Activated CD4-positive, alpha-beta memory T cell treated with anti-CD3 and anti-CD28 coated beads for 36 hours (primary cell): ENCODE results near the gene R3HDML. TPM values are rescaled to one million over a fixed set of nuclear protein-coding genes. Genes with fewer than 3 reads are reported as not detected.
"Not testable (repeated sequence)": the region's sequence is repeated elsewhere in the genome, so short reads cannot be mapped to it uniquely, and the experiment has no call there.

Experiments used
- CTCF ChIA-PET: fragments of 350-600 bp; sonication (Branson Sonifier 250); formaldehyde crosslinking; loops from one replicate; lab custom pipeline; 2021; ENCODE audit warnings: antibody characterized with exemption, inconsistent platforms; lab: Charles Lee
- POLR2A ChIA-PET: fragments of 350-600 bp; sonication (Branson Sonifier 250); formaldehyde crosslinking; loops from one replicate; lab custom pipeline; 2021; ENCODE audit warnings: antibody characterized with exemption; lab: Charles Lee
- DNase-seq: peaks from one replicate; pipeline ENCODE4 v3.0.0-alpha.2; 2020
- H3K27ac Mint-ChIP-seq: one replicate; pipeline ENCODE4 v1.8.0; 2021; ENCODE audit warnings: mixed read lengths
- H3K27me3 Mint-ChIP-seq: one replicate; pipeline ENCODE4 v1.8.0; 2021; ENCODE audit warnings: mixed read lengths
- H3K36me3 Mint-ChIP-seq: one replicate; pipeline ENCODE4 v1.8.0; 2021; ENCODE audit warnings: mixed read lengths
- H3K4me1 Mint-ChIP-seq: one replicate; pipeline ENCODE4 v1.8.0; 2021; ENCODE audit warnings: low read depth, mixed read lengths
- H3K4me3 Mint-ChIP-seq: one replicate; pipeline ENCODE4 v1.8.0; 2021; ENCODE audit warnings: mild to moderate bottlenecking, mixed read lengths
- H3K9me3 Mint-ChIP-seq: one replicate; pipeline ENCODE4 v1.8.0; 2021; ENCODE audit warnings: mixed read lengths
- intact Hi-C: fragments of 100-400 bp; cut with micrococcal nuclease; formaldehyde crosslinking; loops from one replicate; pipeline ENCODE4 v1.15.1; 2023
- total RNA-seq, 2 experiments: library from RNA; stranded (reverse); gene quantifications; one replicate each; pipeline ENCODE4 v1.2.3, GENCODE V29; 2021

R3HDML gene
- total RNA-seq, 2 experiments from 2014 or later = not detected

DNA sequence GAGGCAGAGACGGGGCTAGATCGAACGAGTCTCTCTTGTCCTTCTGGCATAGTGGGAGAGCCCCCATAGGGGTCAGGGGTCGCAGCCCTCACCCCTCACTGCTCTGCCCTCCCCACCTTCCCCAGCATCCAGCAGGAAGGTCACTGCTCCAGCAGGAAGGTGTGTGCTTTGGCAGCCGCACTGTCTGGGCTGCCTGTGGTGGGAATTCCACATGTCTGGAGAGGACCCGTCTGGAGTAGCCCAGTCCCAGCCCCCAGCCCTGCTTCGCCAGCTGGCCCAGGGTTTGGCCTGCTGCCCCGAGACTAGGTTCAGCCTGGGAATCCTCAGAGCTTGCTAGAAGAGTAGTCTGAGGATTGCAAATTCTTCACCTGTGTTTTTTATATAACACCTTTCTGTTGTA is 2.5 kb upstream of the R3HDML start:
- CTCF ChIA-PET = no interaction called here
- intact Hi-C loops = no loop called here
- no peak for DNase-seq
- Mint-ChIP-seq H3K4me3 (no peak overlapping the region), H3K27me3 (peaks cover 16% of the 10 kb centered on the region), H3K9me3 (no peaks in the 10 kb centered on the region), H3K4me1 (no peaks in the 10 kb centered on the region), H3K36me3 (no peaks in the 10 kb centered on the region), H3K27ac (no peak overlapping the region)
- POLR2A ChIA-PET = no interaction called here

DNA sequence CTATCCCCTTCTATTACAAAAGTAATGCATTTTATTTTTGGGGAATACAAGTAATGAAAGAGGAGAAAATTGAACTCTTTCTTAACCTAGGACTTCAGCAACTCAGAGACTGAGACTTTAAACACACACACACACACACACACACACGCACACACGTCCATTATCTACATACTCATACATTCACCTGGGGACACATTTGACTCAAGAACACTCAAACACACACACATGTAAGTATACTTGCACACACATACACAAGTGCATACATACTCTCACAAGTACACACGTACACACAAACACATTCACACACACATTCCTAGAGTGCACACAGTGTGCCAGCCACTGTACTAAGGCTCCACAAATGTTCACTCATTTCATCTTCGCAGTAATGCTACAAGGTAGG is 2.1 kb upstream of the R3HDML start:
- CTCF ChIA-PET = no interaction called here
- H3K4me3 Mint-ChIP-seq = no peak overlapping the region
- DNase-seq = no peak
- intact Hi-C loops = no loop called here
- no peaks in the 10 kb centered on the region for H3K4me1 Mint-ChIP-seq
- no peak overlapping the region for H3K27ac Mint-ChIP-seq
- H3K27me3 Mint-ChIP-seq = peaks cover 16% of the 10 kb centered on the region
- POLR2A ChIA-PET = no interaction called here
- no peaks in the 10 kb centered on the region for H3K36me3 Mint-ChIP-seq
- no peaks in the 10 kb centered on the region for H3K9me3 Mint-ChIP-seq

DNA sequence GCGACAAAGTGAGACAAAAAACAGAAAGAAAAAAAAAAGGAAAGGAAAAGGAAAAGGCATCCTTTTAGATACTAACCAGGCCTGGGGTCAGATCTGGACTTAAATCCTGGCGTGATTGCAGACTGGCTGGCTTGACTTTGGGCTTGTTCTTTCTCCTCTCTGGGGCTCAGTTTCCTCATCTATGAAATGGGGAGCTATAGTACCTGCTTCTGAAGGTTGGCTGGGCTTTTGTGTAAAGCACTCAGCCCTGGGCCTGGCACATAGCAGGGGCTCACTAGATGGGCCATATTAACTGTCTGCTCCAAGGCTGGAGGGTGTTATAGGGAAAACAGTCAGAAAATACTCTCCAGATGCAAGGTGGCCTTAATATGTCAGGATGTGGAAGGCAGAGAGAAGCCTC is 1.2 kb upstream of the R3HDML start:
- Mint-ChIP-seq H3K9me3 (no peaks in the 10 kb centered on the region), H3K27ac (no peak overlapping the region), H3K36me3 (no peaks in the 10 kb centered on the region), H3K4me1 (no peaks in the 10 kb centered on the region), H3K4me3 (no peak overlapping the region), H3K27me3 (peaks cover 16% of the 10 kb centered on the region)
- POLR2A ChIA-PET = no interaction called here
- intact Hi-C loops = no loop called here
- no peak for DNase-seq
- CTCF ChIA-PET = no interaction called here

DNA sequence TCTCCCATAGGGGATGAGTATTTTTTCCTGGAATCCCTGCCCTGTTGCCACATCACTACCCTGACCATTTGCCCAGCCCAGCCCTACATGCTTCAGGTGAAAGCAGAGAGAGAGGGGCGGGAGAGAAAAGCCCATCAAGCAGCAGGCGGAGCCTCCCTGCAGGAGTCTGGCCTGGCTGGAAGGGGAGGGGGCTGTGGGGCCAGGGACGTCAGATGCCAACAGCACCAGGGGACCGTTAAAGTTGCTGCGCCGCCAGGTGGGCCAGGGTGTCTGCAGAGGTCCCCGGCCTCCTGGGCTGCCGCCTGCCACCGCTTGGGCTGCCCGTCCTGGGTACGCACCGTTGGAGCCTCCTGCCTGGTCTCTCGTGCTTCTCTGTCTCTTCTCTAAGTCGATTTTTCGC is 757 bp upstream of the R3HDML start:
- Mint-ChIP-seq H3K9me3 (no peaks in the 10 kb centered on the region), H3K4me1 (no peaks in the 10 kb centered on the region), H3K36me3 (no peaks in the 10 kb centered on the region), H3K4me3 (no peak overlapping the region), H3K27me3 (peaks cover 16% of the 10 kb centered on the region), H3K27ac (no peak overlapping the region)
- intact Hi-C loops = no loop called here
- POLR2A ChIA-PET = no interaction called here
- no peak for DNase-seq
- CTCF ChIA-PET = no interaction called here

DNA sequence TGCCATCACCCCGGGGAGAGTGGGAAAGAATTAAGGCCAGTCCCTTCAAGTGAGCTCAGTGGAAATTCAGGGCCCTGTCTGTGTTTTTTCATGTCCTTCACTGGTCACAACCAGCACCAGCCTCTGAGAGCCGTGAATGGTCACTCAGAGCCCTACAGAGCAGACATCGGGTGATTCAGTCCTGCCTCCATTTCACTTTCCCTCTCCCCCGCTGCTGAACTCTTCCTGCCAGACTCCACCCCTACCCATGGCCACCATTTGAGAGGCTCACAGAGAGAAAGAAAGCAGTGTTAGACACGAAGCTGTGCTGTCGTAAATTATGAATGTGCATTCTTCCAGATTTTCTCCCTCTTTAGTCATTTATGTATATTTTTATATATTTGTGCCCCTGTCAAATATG is 5.4 kb downstream of the R3HDML start:
- H3K27me3 Mint-ChIP-seq = peaks cover 9% of the 10 kb centered on the region
- CTCF ChIA-PET = no interaction called here
- intact Hi-C loops = no loop called here

DNA sequence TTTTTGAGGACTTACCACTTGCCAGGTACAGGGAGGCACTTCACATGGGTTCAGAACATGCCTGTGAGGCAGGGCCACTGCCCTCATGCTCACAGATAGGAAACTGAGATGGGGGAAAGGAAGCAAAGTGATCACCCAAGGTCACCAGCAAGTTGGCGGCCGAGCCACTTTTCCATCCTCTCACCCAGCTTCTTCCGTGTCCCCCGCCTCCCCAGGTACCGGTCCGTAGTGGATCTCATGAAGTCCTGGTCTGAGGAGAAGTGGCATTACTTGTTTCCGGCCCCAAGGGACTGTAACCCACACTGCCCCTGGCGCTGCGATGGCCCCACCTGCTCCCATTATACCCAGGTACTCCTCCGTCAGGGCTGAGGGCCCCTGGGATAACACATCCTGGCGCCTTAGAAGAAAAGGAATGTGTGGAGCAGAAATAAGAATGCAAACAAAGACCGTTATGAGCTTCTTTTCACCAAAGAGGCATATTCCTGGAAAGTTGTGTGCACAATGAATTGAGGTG is 6.4 kb downstream of the R3HDML start:
- intact Hi-C loops = no loop called here
- no peaks in the 10 kb centered on the region for H3K4me1 Mint-ChIP-seq
- ChIA-PET CTCF (no interaction called here), POLR2A (no interaction called here)
- no peak overlapping the region for H3K27ac Mint-ChIP-seq
- no peaks in the 10 kb centered on the region for H3K36me3 Mint-ChIP-seq
- peaks cover 5% of the 10 kb centered on the region for H3K27me3 Mint-ChIP-seq
- H3K9me3 Mint-ChIP-seq = no peaks in the 10 kb centered on the region
- DNase-seq = no peak
- H3K4me3 Mint-ChIP-seq = no peak overlapping the region

More for the DNA sequence above, 5.4 kb downstream of the R3HDML start:
- no peak overlapping the region for H3K27ac Mint-ChIP-seq
- POLR2A ChIA-PET = no interaction called here
- H3K36me3 Mint-ChIP-seq = no peaks in the 10 kb centered on the region
- H3K4me1 Mint-ChIP-seq = no peaks in the 10 kb centered on the region
- H3K4me3 Mint-ChIP-seq = no peak overlapping the region
- no peak for DNase-seq
- no peaks in the 10 kb centered on the region for H3K9me3 Mint-ChIP-seq

DNA sequence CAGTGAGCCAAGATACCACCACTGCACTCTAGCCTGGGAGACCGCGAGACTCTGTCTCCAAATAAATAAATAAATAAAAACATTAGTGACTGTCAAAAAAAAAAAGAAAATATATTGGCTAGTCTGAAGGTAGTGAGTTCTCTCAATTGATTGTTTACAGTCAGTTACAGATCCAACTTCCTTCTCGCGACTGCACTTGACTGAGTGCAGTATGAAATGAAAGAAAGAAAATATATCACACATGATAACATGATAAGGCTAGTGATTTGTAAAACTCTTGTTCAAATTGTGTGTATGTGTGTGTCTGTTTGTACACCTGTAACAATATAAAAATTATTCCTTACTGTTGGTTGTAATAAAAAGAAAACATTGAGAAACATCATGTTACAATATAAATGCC is 7.9 kb downstream of the R3HDML start:
- CTCF ChIA-PET = no interaction called here
- POLR2A ChIA-PET = no interaction called here
- Mint-ChIP-seq H3K4me3 (no peak overlapping the region), H3K9me3 (no peaks in the 10 kb centered on the region), H3K27ac (no peak overlapping the region), H3K36me3 (no peaks in the 10 kb centered on the region), H3K4me1 (no peaks in the 10 kb centered on the region), H3K27me3 (peaks cover 3% of the 10 kb centered on the region)
- intact Hi-C loops = no loop called here
- no peak for DNase-seq

DNA sequence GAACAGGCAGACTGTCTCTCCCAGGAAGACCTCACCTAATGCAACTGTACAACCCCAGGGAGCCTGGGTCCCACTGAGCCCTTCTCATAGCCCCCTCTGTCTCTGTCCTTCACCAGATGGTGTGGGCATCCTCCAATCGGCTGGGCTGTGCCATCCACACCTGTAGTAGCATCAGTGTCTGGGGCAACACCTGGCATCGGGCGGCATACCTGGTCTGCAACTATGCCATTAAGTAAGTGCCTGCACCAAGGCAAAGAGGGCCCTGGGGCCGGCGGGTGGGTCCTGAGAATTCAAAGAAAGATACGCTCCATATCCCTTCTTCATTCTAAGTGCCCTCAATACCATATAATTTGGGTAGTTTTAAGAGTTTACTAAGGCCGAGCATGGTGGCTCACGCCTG is 8.3 kb downstream of the R3HDML start:
- peaks cover 3% of the 10 kb centered on the region for H3K27me3 Mint-ChIP-seq
- H3K36me3 Mint-ChIP-seq = no peaks in the 10 kb centered on the region
- ChIA-PET POLR2A (no interaction called here), CTCF (no interaction called here)
- H3K9me3 Mint-ChIP-seq = no peaks in the 10 kb centered on the region
- DNase-seq = no peak
- no peak overlapping the region for H3K4me3 Mint-ChIP-seq
- no peak overlapping the region for H3K27ac Mint-ChIP-seq
- no peaks in the 10 kb centered on the region for H3K4me1 Mint-ChIP-seq
- intact Hi-C loops = no loop called here

DNA sequence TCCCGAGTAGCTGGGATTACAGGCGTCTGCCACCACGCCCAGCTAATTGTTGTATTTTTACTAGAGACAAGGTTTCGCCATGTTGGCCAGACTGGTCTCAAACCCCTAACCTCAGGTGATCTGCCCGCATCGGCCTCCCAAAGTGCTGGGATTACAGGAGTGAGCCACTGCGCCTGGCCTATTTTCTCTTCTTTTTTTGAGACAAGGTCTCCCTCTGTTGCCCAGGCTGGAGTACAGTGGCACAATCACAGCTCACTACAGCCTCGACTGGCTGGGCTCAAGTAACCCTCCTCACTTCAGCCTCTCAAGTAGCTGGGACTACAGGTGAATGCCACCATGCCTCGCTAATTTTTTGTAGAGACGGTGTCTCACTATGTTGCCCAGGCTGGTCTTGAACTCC is 9.1 kb downstream of the R3HDML start:
- CTCF ChIA-PET, POLR2A ChIA-PET, H3K4me1 Mint-ChIP-seq, H3K27ac Mint-ChIP-seq, H3K9me3 Mint-ChIP-seq, intact Hi-C loops, DNase-seq, H3K27me3 Mint-ChIP-seq, H3K4me3 Mint-ChIP-seq, H3K36me3 Mint-ChIP-seq: not testable (repeated sequence)

DNA sequence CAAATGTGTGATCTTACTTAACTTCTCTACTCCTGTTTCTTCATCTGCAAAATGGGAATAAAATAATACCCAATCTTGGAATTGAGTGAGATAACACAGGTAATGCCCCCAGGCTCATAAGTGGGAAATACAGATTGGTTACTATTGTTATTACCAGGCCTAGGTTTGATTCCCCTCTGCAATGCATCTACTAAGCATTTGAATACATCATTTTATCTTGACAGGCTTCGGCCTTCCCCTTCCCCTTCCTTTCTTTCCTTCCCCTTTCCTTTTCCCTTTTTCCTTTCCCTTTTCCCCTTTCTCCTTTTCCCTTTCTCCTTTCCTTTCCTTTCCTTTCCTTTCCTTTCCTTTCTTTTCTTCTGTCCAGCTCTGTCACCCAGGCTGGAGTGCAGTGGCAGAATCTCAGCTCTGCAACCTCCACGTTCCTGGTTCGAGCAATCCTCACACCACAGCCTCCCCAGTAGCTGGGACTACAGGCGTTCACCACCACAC is 11.4 kb downstream of the R3HDML start:
- ChIA-PET CTCF (interaction anchor here (1.5 kb wide), 1 partner anchor 131 kb away, joined by 3 read pairs; no protein-coding TSS in a partner anchor), POLR2A (no interaction called here)
- no peaks in the 10 kb centered on the region for H3K4me1 Mint-ChIP-seq

DNA sequence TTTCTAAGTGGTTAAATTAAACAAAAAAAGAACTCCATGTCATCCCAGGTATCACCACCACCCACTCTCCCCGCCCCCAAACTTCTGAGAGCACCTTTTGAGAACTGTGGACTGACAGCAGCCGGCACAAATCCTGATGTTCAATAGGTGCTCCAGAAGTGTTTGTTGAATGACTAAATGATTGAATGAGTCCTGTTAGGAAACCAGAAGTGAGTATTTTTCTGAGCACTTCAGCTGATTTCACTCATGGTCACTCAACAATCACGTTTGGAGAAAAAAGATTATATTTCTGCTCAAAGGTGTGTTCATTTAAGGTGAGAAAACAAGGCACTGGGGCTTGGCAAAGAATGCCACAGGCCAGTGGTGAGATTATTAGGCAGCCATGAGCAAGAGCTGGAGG is 12.5 kb downstream of the R3HDML start:
- Mint-ChIP-seq H3K4me3 (no peak overlapping the region), H3K27ac (no peak overlapping the region), H3K27me3 (peaks cover 4% of the 10 kb centered on the region), H3K4me1 (no peaks in the 10 kb centered on the region), H3K9me3 (no peaks in the 10 kb centered on the region), H3K36me3 (no peaks in the 10 kb centered on the region)
- intact Hi-C loops = no loop called here
- ChIA-PET POLR2A (no interaction called here), CTCF (no interaction called here)
- DNase-seq = no peak

More for the DNA sequence above, 11.4 kb downstream of the R3HDML start:
- H3K27ac Mint-ChIP-seq = no peak overlapping the region
- intact Hi-C loops = no loop called here
- H3K36me3 Mint-ChIP-seq = no peaks in the 10 kb centered on the region
- no peak overlapping the region for H3K4me3 Mint-ChIP-seq
- DNase-seq = no peak
- H3K9me3 Mint-ChIP-seq = no peaks in the 10 kb centered on the region
- H3K27me3 Mint-ChIP-seq = peaks cover 4% of the 10 kb centered on the region

DNA sequence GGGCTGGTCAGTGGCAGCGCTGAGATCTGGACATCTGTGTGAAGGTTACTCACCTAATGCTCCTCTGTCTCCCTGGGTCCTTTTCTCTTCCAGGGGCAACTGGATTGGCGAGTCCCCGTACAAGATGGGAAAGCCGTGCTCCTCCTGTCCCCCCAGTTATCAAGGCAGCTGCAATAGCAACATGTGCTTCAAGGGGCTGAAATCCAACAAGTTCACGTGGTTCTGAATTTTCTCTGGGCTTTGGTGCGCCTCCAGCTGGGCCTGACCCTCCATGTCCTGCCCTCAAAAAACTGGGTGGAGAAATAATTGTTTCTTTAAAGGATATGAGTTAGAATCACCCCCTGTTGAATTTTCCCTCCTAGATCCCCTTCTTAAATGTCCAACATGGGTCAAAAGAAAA is 13.7 kb downstream of the R3HDML start:
- CTCF ChIA-PET = no interaction called here

DNA sequence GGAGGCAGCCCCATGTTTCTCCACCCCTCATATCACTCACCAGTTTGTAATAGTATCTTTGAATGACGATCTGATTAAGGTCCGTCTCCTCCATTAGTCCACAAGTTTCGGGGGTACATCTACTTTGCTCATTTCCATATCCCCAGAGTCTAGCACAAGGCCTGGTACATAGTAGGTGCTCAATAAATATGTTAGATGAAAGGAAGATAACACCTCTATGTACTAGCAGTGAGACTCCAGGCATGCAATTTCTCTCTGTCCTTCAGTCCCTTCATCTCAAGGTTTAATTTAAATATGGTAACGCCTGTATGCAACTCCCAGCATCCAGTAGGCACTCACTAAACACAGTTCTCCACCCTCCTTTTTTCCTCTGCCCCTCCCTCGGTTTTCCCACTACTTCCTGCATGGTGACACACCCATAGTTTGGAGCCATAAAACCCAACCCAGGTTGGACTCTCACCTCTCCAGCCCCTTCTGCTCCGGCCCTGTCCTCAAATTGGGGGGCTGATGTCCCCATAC is 18.2 kb downstream of the R3HDML start:
- H3K36me3 Mint-ChIP-seq = no peaks in the 10 kb centered on the region
- ChIA-PET POLR2A (no interaction called here), CTCF (interaction anchor here (0.6 kb wide), 1 partner anchor 16 kb away, joined by 3 read pairs; no protein-coding TSS in a partner anchor)
- intact Hi-C loops = no loop called here
- H3K27ac Mint-ChIP-seq = no peak overlapping the region
- no peak for DNase-seq
- H3K4me3 Mint-ChIP-seq = no peak overlapping the region
- H3K9me3 Mint-ChIP-seq = no peaks in the 10 kb centered on the region
- H3K4me1 Mint-ChIP-seq = no peaks in the 10 kb centered on the region
- peaks cover 8% of the 10 kb centered on the region for H3K27me3 Mint-ChIP-seq

More for the DNA sequence above, 13.7 kb downstream of the R3HDML start:
- Mint-ChIP-seq H3K9me3 (no peaks in the 10 kb centered on the region), H3K4me1 (no peaks in the 10 kb centered on the region), H3K27me3 (peaks cover 8% of the 10 kb centered on the region), H3K4me3 (no peak overlapping the region), H3K36me3 (no peaks in the 10 kb centered on the region), H3K27ac (no peak overlapping the region)
- intact Hi-C loops = no loop called here
- no peak for DNase-seq
- POLR2A ChIA-PET = interaction anchor here (0.6 kb wide), 1 partner anchor 14 kb away, joined by 4 read pairs; the partner anchor contains the start of gene R3HDML
